IPS DF 6.9 (cell line): ENCODE results near the gene SDHAF3.
"Not testable (repeated sequence)": the region's sequence is repeated elsewhere in the genome, so short reads cannot be mapped to it uniquely, and the experiment has no call there.

Source experiments
- DNase-seq: peaks from one replicate; pipeline ENCODE4 v3.0.0-alpha.2; 2013; ENCODE audit warnings: low read depth, low spot score
- H3K27ac ChIP-seq: one replicate; pipeline ENCODE4 v1.5.1; 2013; ENCODE audit warnings: low read length, control low read depth
- H3K27me3 ChIP-seq: 2 replicates; pipeline ENCODE4 v1.6.1; 2013; ENCODE audit warnings: mild to moderate bottlenecking, low read length; ENCODE audit not compliant: control insufficient read depth, insufficient read depth
- H3K36me3 ChIP-seq: 2 replicates; pipeline ENCODE4 v1.6.1; 2013; ENCODE audit warnings: low read length; ENCODE audit not compliant: control insufficient read depth, insufficient read depth
- H3K4me1 ChIP-seq: 2 replicates; pipeline ENCODE4 v1.6.1; 2013; ENCODE audit warnings: low read length; ENCODE audit not compliant: control insufficient read depth, insufficient read depth
- H3K4me3 ChIP-seq: 2 replicates; pipeline ENCODE4 v1.5.1; 2013; ENCODE audit warnings: mild to moderate bottlenecking, low read length
- H3K9me3 ChIP-seq: 2 replicates; pipeline ENCODE4 v1.6.1; 2013; ENCODE audit warnings: low read length, inconsistent platforms; ENCODE audit not compliant: control insufficient read depth, insufficient read depth
- WGBS: extraction: QIAGEN DNeasy Blood & Tissue Kit; methylation state at CpG from one replicate; pipeline ENCODE4 v1.1.7; 2013; ENCODE audit warnings: mixed read lengths, missing lambda C conversion rate; ENCODE audit not compliant: insufficient read length, insufficient coverage; 5-methylcytosine and 5-hydroxymethylcytosine counted together

The SDHAF3 gene

GRCh38 chr7:97161609-97162008, 44.1 kb downstream of the SDHAF3 start:
- WGBS, result no CpG with 5 or more reads among the region's 1 CpG
- not testable (repeated sequence) for H3K36me3 ChIP-seq, H3K27ac ChIP-seq, H3K4me3 ChIP-seq, DNase-seq, H3K27me3 ChIP-seq, H3K4me1 ChIP-seq, H3K9me3 ChIP-seq

GRCh38 chr7:97166308-97166707, 48.8 kb downstream of the SDHAF3 start:
- Histone ChIP-seq H3K4me1 (no peaks in the 10 kb centered on the region), H3K4me3 (no peak overlapping the region), H3K36me3 (no peaks in the 10 kb centered on the region), H3K27ac (no peak overlapping the region), H3K27me3 (no peaks in the 10 kb centered on the region), H3K9me3 (no peaks in the 10 kb centered on the region)
- WGBS, result no CpG with 5 or more reads among the region's 2 CpGs
- DNase-seq, result no peak

DNA sequence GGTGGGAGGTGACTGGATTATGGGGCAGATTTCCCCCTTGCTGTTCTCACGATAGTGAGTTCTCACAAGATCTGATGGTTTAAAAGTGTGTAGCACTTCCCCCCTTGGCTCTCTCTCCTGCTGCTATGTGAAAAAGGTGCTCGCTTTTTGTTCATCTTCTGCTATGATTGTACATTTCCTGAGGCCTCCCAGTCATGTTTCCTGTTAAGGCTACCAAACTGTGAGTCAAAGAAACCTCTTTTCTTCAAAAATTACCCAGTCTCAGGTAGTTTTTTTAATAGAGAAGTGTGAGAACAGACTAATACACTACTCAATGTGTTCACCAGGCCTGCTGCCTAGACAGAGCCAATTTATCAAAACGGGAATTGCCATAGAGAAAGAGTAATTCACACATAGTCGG, 49.7 kb downstream of the SDHAF3 start:
- Histone ChIP-seq H3K9me3 (no peaks in the 10 kb centered on the region), H3K36me3 (no peaks in the 10 kb centered on the region), H3K4me3 (no peak overlapping the region), H3K27ac (no peak overlapping the region), H3K4me1 (no peaks in the 10 kb centered on the region), H3K27me3 (no peaks in the 10 kb centered on the region)
- WGBS, result no CpG with 5 or more reads among the region's 4 CpGs
- no peak for DNase-seq

- H3K27me3 ChIP-seq, result no peaks in the 10 kb centered on the region
- H3K27ac ChIP-seq, result no peak overlapping the region
- WGBS, result no CpG with 5 or more reads among the region's 3 CpGs
- no peak overlapping the region for H3K4me3 ChIP-seq
- H3K9me3 ChIP-seq, result no peaks in the 10 kb centered on the region
- no peaks in the 10 kb centered on the region for H3K36me3 ChIP-seq
- DNase-seq, result no peak
- H3K4me1 ChIP-seq, result no peaks in the 10 kb centered on the region
Observed at GRCh38 chr7:97167749-97168148, 50.3 kb downstream of the SDHAF3 start.

GRCh38 chr7:97174303-97174702, 56.8 kb downstream of the SDHAF3 start:
- no peak for DNase-seq
- H3K4me1 ChIP-seq, result no peaks in the 10 kb centered on the region
- no peak overlapping the region for H3K4me3 ChIP-seq
- no peak overlapping the region for H3K27ac ChIP-seq
- no peaks in the 10 kb centered on the region for H3K9me3 ChIP-seq
- H3K36me3 ChIP-seq, result no peaks in the 10 kb centered on the region
- no peaks in the 10 kb centered on the region for H3K27me3 ChIP-seq

GRCh38 chr7:97179454-97180104, 62.1 kb downstream of the SDHAF3 start:
- Histone ChIP-seq H3K27ac (no peak overlapping the region), H3K4me1 (no peaks in the 10 kb centered on the region), H3K27me3 (no peaks in the 10 kb centered on the region), H3K9me3 (no peaks in the 10 kb centered on the region), H3K4me3 (no peak overlapping the region), H3K36me3 (no peaks in the 10 kb centered on the region; the same call in 1 of the 2 replicates)
- no CpG with 5 or more reads among the region's 2 CpGs for WGBS
- DNase-seq, result peak; percentile 33

- DNase-seq, result no peak
- H3K27ac ChIP-seq, result no peak overlapping the region
- WGBS, result no CpG with 5 or more reads among the region's 1 CpG
- H3K36me3 ChIP-seq, result no peaks in the 10 kb centered on the region; the same call in 1 of the 2 replicates
- no peaks in the 10 kb centered on the region for H3K4me1 ChIP-seq
- H3K9me3 ChIP-seq, result no peaks in the 10 kb centered on the region
- no peak overlapping the region for H3K4me3 ChIP-seq
- no peaks in the 10 kb centered on the region for H3K27me3 ChIP-seq
Observed at GRCh38 chr7:97187067-97187466, 69.6 kb downstream of the SDHAF3 start.

- not testable (repeated sequence) for H3K4me3 ChIP-seq, H3K4me1 ChIP-seq, H3K9me3 ChIP-seq, H3K36me3 ChIP-seq, H3K27me3 ChIP-seq, H3K27ac ChIP-seq, DNase-seq
- no CpG with 5 or more reads among the region's 2 CpGs for WGBS
Observed at GRCh38 chr7:97196174-97196573, 78.7 kb downstream of the SDHAF3 start.

DNA sequence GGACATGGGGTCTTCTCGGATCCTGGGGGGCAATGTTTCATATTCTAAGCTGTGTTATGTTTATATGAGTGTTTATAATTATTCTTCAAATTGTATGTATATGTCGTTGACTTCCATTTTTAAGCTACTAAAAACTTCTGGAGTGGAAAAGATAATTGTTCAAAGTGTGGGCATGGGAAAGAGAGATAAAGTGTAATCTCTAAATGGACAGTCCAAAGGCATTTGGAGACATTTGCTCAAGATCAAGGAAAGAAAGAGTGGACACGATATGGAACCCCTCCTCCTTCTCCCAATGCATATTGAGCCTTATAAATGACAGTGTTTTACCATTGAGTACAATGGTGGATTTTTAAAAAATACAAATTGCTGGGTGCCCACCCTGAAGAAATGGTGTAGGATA, 81.1 kb downstream of the SDHAF3 start:
- Histone ChIP-seq H3K4me1 (no peaks in the 10 kb centered on the region), H3K27ac (no peak overlapping the region), H3K4me3 (no peak overlapping the region), H3K9me3 (no peaks in the 10 kb centered on the region), H3K36me3 (no peaks in the 10 kb centered on the region), H3K27me3 (no peaks in the 10 kb centered on the region)
- no CpG with 5 or more reads among the region's 3 CpGs for WGBS
- DNase-seq, result no peak

GRCh38 chr7:97200018-97200417, 82.5 kb downstream of the SDHAF3 start:
- Histone ChIP-seq H3K9me3 (no peaks in the 10 kb centered on the region), H3K27ac (no peak overlapping the region), H3K4me1 (no peaks in the 10 kb centered on the region), H3K36me3 (no peaks in the 10 kb centered on the region), H3K4me3 (no peak overlapping the region), H3K27me3 (no peaks in the 10 kb centered on the region)
- DNase-seq, result no peak
- WGBS, result no CpG with 5 or more reads among the region's 2 CpGs

DNA sequence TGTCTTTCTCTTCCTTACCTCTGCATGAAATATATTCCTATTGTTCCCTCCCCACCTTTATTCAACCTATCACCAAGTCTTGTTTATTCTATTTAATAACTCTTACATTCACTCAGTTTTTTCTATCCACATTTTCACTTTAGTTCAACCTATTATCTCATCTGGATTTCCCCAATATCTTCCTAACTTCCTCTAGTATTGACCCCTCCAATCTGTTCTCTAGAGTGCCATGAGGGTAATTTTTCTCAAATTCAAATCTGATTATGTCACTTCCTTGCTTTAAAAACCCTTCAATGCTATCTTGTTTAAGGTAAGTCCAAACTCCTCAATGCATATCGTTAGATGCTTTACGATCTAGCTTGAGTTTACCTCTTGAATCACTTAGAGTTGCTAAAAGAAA, 86.5 kb downstream of the SDHAF3 start:
- WGBS, result no CpG with 5 or more reads among the region's 2 CpGs
- no peaks in the 10 kb centered on the region for H3K4me1 ChIP-seq
- no peaks in the 10 kb centered on the region for H3K36me3 ChIP-seq
- H3K27me3 ChIP-seq, result no peaks in the 10 kb centered on the region
- DNase-seq, result no peak
- no peaks in the 10 kb centered on the region for H3K9me3 ChIP-seq
- no peak overlapping the region for H3K4me3 ChIP-seq
- H3K27ac ChIP-seq, result no peak overlapping the region
